GM12874 (cell line): ENCODE data around the gene ENAM.

Experiments
- CTCF ChIP-seq: IDR thresholded peaks from 2 replicates; pipeline ENCODE4 v1.5.1; 2011; ENCODE audit warnings: low read depth, mild to moderate bottlenecking, control low read depth, low read length, moderate library complexity; ENCODE audit not compliant: insufficient read depth

ENAM gene

GRCh38 chr4:70671091-70671490 is 42.5 kb downstream of the ENAM start:
- no peak for TF ChIP-seq CTCF

DNA sequence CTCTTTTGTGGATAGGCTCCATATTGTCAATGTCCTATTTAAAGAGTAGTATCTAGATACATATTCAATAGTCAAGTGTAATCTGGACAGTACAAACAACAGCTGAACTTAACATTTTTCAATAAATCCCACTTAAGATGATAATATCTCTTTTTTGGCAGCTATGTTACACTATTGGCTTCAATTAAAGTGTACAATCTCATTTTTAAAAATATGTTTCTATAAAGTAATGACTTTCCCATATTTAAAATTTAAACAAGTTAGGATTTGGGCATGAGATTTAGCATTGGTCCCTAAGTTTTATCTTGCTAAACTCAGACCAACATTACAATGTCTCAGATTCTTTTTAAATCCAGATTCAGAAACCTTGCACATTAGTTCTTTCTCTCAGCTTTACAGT is 45.6 kb downstream of the ENAM start:
- no peak for TF ChIP-seq CTCF

GRCh38 chr4:70674731-70675130 is 46.2 kb downstream of the ENAM start:
- TF ChIP-seq CTCF: no peak

GRCh38 chr4:70676554-70677090 is 48.1 kb downstream of the ENAM start:
- no peak for TF ChIP-seq CTCF

DNA sequence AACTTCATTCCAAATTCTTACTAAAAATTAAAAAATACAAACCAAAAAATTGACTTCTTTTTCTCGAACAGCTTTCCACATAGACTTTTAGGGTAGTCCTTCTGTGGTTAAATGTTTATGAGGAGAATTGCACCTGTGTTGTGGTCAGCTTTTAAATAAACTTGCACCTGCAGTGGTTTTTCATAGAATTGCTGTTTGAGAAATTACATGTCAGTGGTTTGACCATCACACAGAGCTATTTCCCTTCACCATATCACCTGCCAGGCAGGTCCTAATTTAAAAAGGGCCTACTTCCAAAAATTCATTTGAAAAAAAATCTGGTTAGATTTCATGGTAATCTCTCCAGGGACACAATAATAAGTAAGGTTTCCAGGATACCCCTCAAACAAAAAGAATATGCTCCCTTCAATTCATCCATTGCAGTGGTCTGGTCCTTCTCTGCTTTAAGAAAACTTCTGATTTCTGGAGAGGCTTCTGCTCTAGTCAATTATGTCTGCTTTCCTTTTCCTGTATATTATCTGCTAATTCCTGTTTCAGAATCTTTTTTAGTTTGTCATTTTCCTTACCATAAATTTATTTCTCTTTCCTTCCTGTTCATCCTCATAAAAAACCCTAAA is 49.9 kb downstream of the ENAM start:
- TF ChIP-seq CTCF: no peak

- no peak for TF ChIP-seq CTCF
These were observed 52.4 kb downstream of the ENAM start for GRCh38 chr4:70680934-70681333.

GRCh38 chr4:70681704-70682103 is 53.2 kb downstream of the ENAM start:
- TF ChIP-seq CTCF: no peak
